OCI-LY1 (cell line): ENCODE measurements around the gene ZNF469.

Experiments
- H2AFZ ChIP-seq: fragments of 200-600 bp; sonication (generic), shearing (Covaris generic); 2 replicates; pipeline ENCODE4 v1.6.0; 2014; ENCODE audit warnings: antibody characterized with exemption, mild to moderate bottlenecking, low read length
- H3F3A ChIP-seq: fragments of 200-600 bp; sonication (generic), shearing (Covaris generic); 2 replicates; pipeline ENCODE4 v1.6.0; 2014; ENCODE audit warnings: mild to moderate bottlenecking, antibody characterized with exemption, low read length, moderate library complexity; ENCODE audit not compliant: insufficient read depth
- H3K27ac ChIP-seq: fragments of 200-600 bp; sonication (generic); 2 replicates; pipeline ENCODE4 v1.5.1; 2014; ENCODE audit warnings: low read length, mixed run types, mild to moderate bottlenecking, low read depth; ENCODE audit not compliant: poor library complexity, severe bottlenecking
- H3K27me3 ChIP-seq: fragments of 200-600 bp; sonication (generic); 2 replicates; pipeline ENCODE4 v1.6.0; 2014; ENCODE audit warnings: antibody characterized with exemption, mild to moderate bottlenecking, low read length, moderate library complexity; ENCODE audit not compliant: insufficient read depth
- H3K36me3 ChIP-seq: fragments of 200-600 bp; sonication (generic); 2 replicates; pipeline ENCODE4 v1.6.1; 2014; ENCODE audit warnings: mild to moderate bottlenecking, antibody characterized with exemption, low read length, moderate library complexity, mixed read lengths; ENCODE audit not compliant: insufficient read depth
- H3K4me1 ChIP-seq: fragments of 200-600 bp; sonication (generic); 2 replicates; pipeline ENCODE4 v1.5.1; 2014; ENCODE audit warnings: mild to moderate bottlenecking, low read length, moderate library complexity; ENCODE audit not compliant: insufficient read depth, severe bottlenecking
- H3K4me2 ChIP-seq: fragments of 200-600 bp; sonication (generic), shearing (Covaris generic); 2 replicates; pipeline ENCODE4 v1.6.1; 2014; ENCODE audit warnings: low read length
- H3K4me3 ChIP-seq: fragments of 200-600 bp; sonication (generic); 2 replicates; pipeline ENCODE4 v1.5.1; 2014; ENCODE audit warnings: low read length, low read depth, mild to moderate bottlenecking, mixed read lengths; ENCODE audit not compliant: poor library complexity, severe bottlenecking
- H3K79me2 ChIP-seq: fragments of 200-600 bp; shearing (Covaris generic); 2 replicates; pipeline ENCODE4 v1.6.1; 2016; ENCODE audit warnings: mixed run types, low read length, mixed read lengths; ENCODE audit not compliant: insufficient read depth
- H3K9ac ChIP-seq: fragments of 200-600 bp; sonication (generic), shearing (Covaris generic); 2 replicates; pipeline ENCODE4 v1.6.1; 2014; ENCODE audit warnings: mild to moderate bottlenecking, low read length, mixed read lengths
- H3K9me2 ChIP-seq: fragments of 200-600 bp; sonication (generic), shearing (Covaris generic); 2 replicates; pipeline ENCODE4 v1.6.1; 2014; ENCODE audit warnings: low read depth, mild to moderate bottlenecking, low read length, mixed read lengths
- H3K9me3 ChIP-seq: fragments of 200-600 bp; shearing (Covaris generic); 2 replicates; pipeline ENCODE4 v1.6.1; 2014; ENCODE audit warnings: low read length, mixed read lengths
- H4K20me1 ChIP-seq: fragments of 200-600 bp; sonication (generic), shearing (Covaris generic); 2 replicates; pipeline ENCODE4 v1.6.0; 2016; ENCODE audit warnings: mild to moderate bottlenecking, low read length; ENCODE audit not compliant: insufficient read depth
- CTCF ChIP-seq: fragments of 200-600 bp; sonication (generic), shearing (Covaris generic); IDR thresholded peaks from 2 replicates; pipeline ENCODE4 v1.5.1; 2017; ENCODE audit warnings: mild to moderate bottlenecking, antibody characterized with exemption, low read length, moderate library complexity, mixed read lengths
- EZH2 ChIP-seq: fragments of 200-600 bp; sonication (generic), shearing (Covaris generic); IDR thresholded peaks from 2 replicates; pipeline ENCODE4 v1.8.0; 2017; ENCODE audit warnings: borderline replicate concordance, mixed run types, mild to moderate bottlenecking, antibody characterized with exemption, low read length, moderate library complexity, mixed read lengths

The ZNF469 gene

GRCh38 chr16:88340755-88341150, 42.0 kb upstream of the ZNF469 start:
- Histone ChIP-seq H3K9ac (no peak overlapping the region), H3K9me2 (no peaks in the 10 kb centered on the region), H3K9me3 (no peaks in the 10 kb centered on the region), H3F3A (no peaks in the 10 kb centered on the region), H3K27ac (no peak overlapping the region), H3K36me3 (no peaks in the 10 kb centered on the region), H3K4me1 (no peaks in the 10 kb centered on the region), H3K4me3 (no peak overlapping the region), H2AFZ (no peak overlapping the region), H4K20me1 (no peaks in the 10 kb centered on the region), H3K79me2 (no peaks in the 10 kb centered on the region), H3K4me2 (no peak overlapping the region), H3K27me3 (peaks cover 12% of the 10 kb centered on the region)
- TF ChIP-seq EZH2 = no peak
- no peak for TF ChIP-seq CTCF

- H3F3A ChIP-seq = no peaks in the 10 kb centered on the region
- no peak overlapping the region for H2AFZ ChIP-seq
- no peak overlapping the region for H3K27ac ChIP-seq
- H3K27me3 ChIP-seq = peaks cover 12% of the 10 kb centered on the region
- H3K4me1 ChIP-seq = no peaks in the 10 kb centered on the region
- H3K9ac ChIP-seq = no peak overlapping the region
- no peak overlapping the region for H3K4me3 ChIP-seq
- no peak overlapping the region for H3K4me2 ChIP-seq
- H3K9me3 ChIP-seq = no peaks in the 10 kb centered on the region
- no peaks in the 10 kb centered on the region for H3K9me2 ChIP-seq
- H4K20me1 ChIP-seq = no peaks in the 10 kb centered on the region
- no peaks in the 10 kb centered on the region for H3K36me3 ChIP-seq
- H3K79me2 ChIP-seq = no peaks in the 10 kb centered on the region
- TF ChIP-seq EZH2 (no peak), CTCF (no peak)
Measured at GRCh38 chr16:88341551-88342290, 41.0 kb upstream of the ZNF469 start.

- no peak overlapping the region for H3K27ac ChIP-seq
- H3K79me2 ChIP-seq = no peaks in the 10 kb centered on the region
- no peak overlapping the region for H3K4me2 ChIP-seq
- no peaks in the 10 kb centered on the region for H3K36me3 ChIP-seq
- no peaks in the 10 kb centered on the region for H3F3A ChIP-seq
- no peak overlapping the region for H3K9ac ChIP-seq
- H3K9me2 ChIP-seq = no peaks in the 10 kb centered on the region
- H3K4me1 ChIP-seq = no peaks in the 10 kb centered on the region
- TF ChIP-seq CTCF (no peak), EZH2 (no peak)
- H2AFZ ChIP-seq = no peak overlapping the region
- no peaks in the 10 kb centered on the region for H4K20me1 ChIP-seq
- peaks cover 12% of the 10 kb centered on the region for H3K27me3 ChIP-seq
- H3K9me3 ChIP-seq = no peaks in the 10 kb centered on the region
- H3K4me3 ChIP-seq = no peak overlapping the region
Measured at GRCh38 chr16:88342491-88342890, 40.3 kb upstream of the ZNF469 start.
